Loucy (cell line): ENCODE results near the gene TSHZ2.

Experiments used
- CTCF ChIP-seq: fragments of 200-600 bp; sonication (generic); conservative IDR thresholded peaks from 2 replicates; pipeline ENCODE4 v1.5.1; 2014; ENCODE audit warnings: mild to moderate bottlenecking, antibody characterized with exemption, low read length
- EZH2phosphoT487 ChIP-seq: fragments of 200-600 bp; IDR thresholded peaks from 2 replicates; pipeline ENCODE4 v1.6.1; 2018; ENCODE audit warnings: antibody characterized with exemption, mild to moderate bottlenecking, moderate library complexity, borderline replicate concordance

GRCh38 chr20:53454675-53455276 is 482.6 kb downstream of the TSHZ2 start:
- TF ChIP-seq CTCF (no peak), EZH2phosphoT487 (no peak)
